D721Med (cell line): ENCODE results near the gene CDH4.

ENCODE experiments used
- DNase-seq: peaks from one replicate; pipeline ENCODE4 v3.0.0; 2011; ENCODE audit warnings: low spot score; ENCODE audit not compliant: insufficient read length
- FAIRE-seq: peaks from 2 replicates; lab custom pipeline; 2011; peaks lifted over from hg19 to GRCh38; lab: Jason Lieb, UNC
- CTCF ChIP-seq: IDR thresholded peaks from 2 replicates; pipeline ENCODE4 v1.5.1; 2012; ENCODE audit warnings: mild to moderate bottlenecking, control low read depth; ENCODE audit not compliant: insufficient read depth; ENCODE audit errors: missing control alignments

Gene CDH4

GRCh38 chr20:61611401-61612180 is 359.5 kb downstream of the CDH4 start:
- FAIRE-seq (no peak), DNase-seq (no peak)
- no peak for TF ChIP-seq CTCF

- DNase-seq, result no peak
- TF ChIP-seq CTCF, result no peak
- FAIRE-seq, result no peak
Measured at GRCh38 chr20:61613917-61614705, 362.1 kb downstream of the CDH4 start.

GRCh38 chr20:61614706-61615100 is 362.6 kb downstream of the CDH4 start:
- no peak for TF ChIP-seq CTCF
- FAIRE-seq, result no peak

GRCh38 chr20:61615806-61616205 is 363.7 kb downstream of the CDH4 start:
- DNase-seq, result no peak
- TF ChIP-seq CTCF, result no peak
- no peak for FAIRE-seq

More at GRCh38 chr20:61614706-61615100, 362.6 kb downstream of the CDH4 start:
- no peak for DNase-seq

- no peak for FAIRE-seq
Measured at GRCh38 chr20:61619751-61620150, 367.7 kb downstream of the CDH4 start.

GRCh38 chr20:61620174-61620573 is 368.1 kb downstream of the CDH4 start:
- no peak for FAIRE-seq

More at GRCh38 chr20:61619751-61620150, 367.7 kb downstream of the CDH4 start:
- DNase-seq, result no peak
- no peak for TF ChIP-seq CTCF

More at GRCh38 chr20:61620174-61620573, 368.1 kb downstream of the CDH4 start:
- no peak for TF ChIP-seq CTCF
- DNase-seq, result no peak
